ENCODE data around the gene SPACA6.

- TF ChIP-seq ETV6 (CRISPR knock-in tag; IDR thresholded peaks at IDR 0.05) (no peak), CREB1 (CRISPR knock-in tag; IDR thresholded peaks at IDR 0.05) (no peak), ZBTB21 (CRISPR knock-in tag; IDR thresholded peaks at IDR 0.05; ENCODE audit: borderline replicate concordance) (no peak), CTCF (IDR thresholded peaks at IDR 0.05) (no peak), JAZF1 (CRISPR knock-in tag; IDR thresholded peaks at IDR 0.05) (no peak), ZNF121 (CRISPR knock-in tag; IDR thresholded peaks at IDR 0.05) (no peak), MAX (CRISPR knock-in tag; IDR thresholded peaks at IDR 0.05) (no peak), ATF1 (CRISPR knock-in tag; IDR thresholded peaks at IDR 0.05) (no peak), CBFB (CRISPR knock-in tag; IDR thresholded peaks at IDR 0.05; ENCODE audit: low read depth) (no peak), SP1 (CRISPR knock-in tag; conservative IDR thresholded peaks at IDR 0.05) (no peak), ZNF263 (CRISPR knock-in tag; IDR thresholded peaks at IDR 0.05; ENCODE audit: low read depth) (no peak), MLX (CRISPR knock-in tag; IDR thresholded peaks at IDR 0.05) (no peak)
Observed at GRCh38 chr19:51746731-51747130, 53.6 kb downstream of the SPACA6 start.

All from WTC11 (cell line).